HepG2 (cell line): ENCODE data around the gene ZNF8. TPM values are rescaled to one million over a fixed set of nuclear protein-coding genes. Genes with fewer than 3 reads are reported as not detected.

Source experiments
- ATAC-seq: fragments of 200-7000 bp; cut with Tn5 transposase; 3 replicates; pipeline ENCODE4 v1.9.1; 2020; ENCODE audit warnings: mild to moderate bottlenecking, moderate library complexity
- BruUV-seq: library from RNA; stranded (reverse); fragments of 400-500 nt; replicated peaks from 2 replicates; lab custom pipeline; 2021; lab: Mats Ljungman, UMichigan
- CTCF ChIA-PET: fragments of 300-600 bp; formaldehyde crosslinking; extraction: SDS; loops from one replicate; lab custom pipeline; 2021; ENCODE audit warnings: low total read pairs, inconsistent platforms, low intra/inter-chr PET ratio; lab: Yijun Ruan, JAX
- POLR2A ChIA-PET: fragments of 350-600 bp; sonication (Branson Sonifier 250); formaldehyde crosslinking; loops from one replicate; lab custom pipeline; 2020; ENCODE audit warnings: antibody characterized with exemption, inconsistent platforms; lab: Yijun Ruan, JAX
- DNase-seq: peaks from one replicate; pipeline ENCODE4 v3.0.0-alpha.2; 2015; ENCODE audit warnings: low spot score
- FAIRE-seq: peaks from 3 replicates; lab custom pipeline; 2011; peaks lifted over from hg19 to GRCh38; lab: Jason Lieb, UNC
- H2AFZ ChIP-seq: one replicate; pipeline ENCODE4 v1.6.1; 2011; ENCODE audit warnings: low read length, inconsistent platforms
- H3K27ac ChIP-seq: fragments of 300-600 bp; 3 replicates; pipeline ENCODE4 v1.8.0; 2011; ENCODE audit warnings: mixed run types, mild to moderate bottlenecking, mixed read lengths, low read length, inconsistent platforms; ENCODE audit not compliant: insufficient read depth; ENCODE audit errors: extremely low read length
- H3K27me3 ChIP-seq, 2 experiments: fragments of 200-600 bp in 1 of 2; 2 replicates in 1 of 2; 3 replicates in 1 of 2; pipeline versions ENCODE4 v1.6.0 to v1.8.0; 2011; ENCODE audit warnings: low read length in 2 of 2, mild to moderate bottlenecking in 2 of 2, moderate library complexity in 2 of 2, inconsistent platforms in 1 of 2; ENCODE audit not compliant: insufficient read depth in 2 of 2, control insufficient read depth in 1 of 2
- H3K36me3 ChIP-seq, 2 experiments: fragments of 200-600 bp in 1 of 2; replicated peaks in 1 of 2; 2 replicates in 1 of 2; 3 replicates in 1 of 2; pipeline versions ENCODE4 v1.5.1 to v1.8.0; 2011; ENCODE audit warnings: low read length in 2 of 2, inconsistent platforms in 1 of 2; ENCODE audit not compliant: insufficient read depth in 2 of 2, control insufficient read depth in 1 of 2
- H3K4me1 ChIP-seq: 2 replicates; pipeline ENCODE4 v1.5.1; 2012; ENCODE audit warnings: low read length, inconsistent platforms; ENCODE audit not compliant: insufficient read depth
- H3K4me2 ChIP-seq: 2 replicates; pipeline ENCODE4 v1.6.0; 2011; ENCODE audit warnings: low read depth, low read length, inconsistent platforms
- H3K4me3 ChIP-seq, 3 experiments: fragments of 200-600 bp in 1 of 3; sonication (generic), shearing (Covaris generic) in 1 of 3; replicated peaks in 1 of 3; 2 replicates each; pipeline ENCODE4 v1.5.1; 2011 to 2016; ENCODE audit warnings: low read length in 3 of 3, inconsistent platforms in 2 of 3, low read depth in 2 of 3, mild to moderate bottlenecking in 2 of 3, control low read depth in 1 of 3, mixed read lengths in 1 of 3; ENCODE audit not compliant: insufficient read depth in 1 of 3
- H3K79me2 ChIP-seq: one replicate; pipeline ENCODE4 v1.6.1; 2011; ENCODE audit warnings: low read length, inconsistent platforms; ENCODE audit not compliant: insufficient read depth
- H3K9ac ChIP-seq: 2 replicates; pipeline ENCODE4 v1.6.0; 2011; ENCODE audit warnings: mild to moderate bottlenecking, low read depth, low read length, inconsistent platforms; ENCODE audit not compliant: insufficient read depth
- H3K9me3 ChIP-seq: 2 replicates; pipeline ENCODE4 v1.5.1; 2012; ENCODE audit warnings: mild to moderate bottlenecking, low read length
- H4K20me1 ChIP-seq: 2 replicates; pipeline ENCODE4 v1.6.0; 2011; ENCODE audit warnings: inconsistent platforms, mild to moderate bottlenecking, low read length, moderate library complexity; ENCODE audit not compliant: insufficient read depth
- FIP1L1 ChIP-seq: fragments of 200-400 bp; formaldehyde crosslinking; IDR thresholded peaks from 2 replicates; pipeline ENCODE4 v1.6.1; 2018; ENCODE audit warnings: low read depth, mild to moderate bottlenecking, low read length, moderate library complexity, borderline replicate concordance; ENCODE audit not compliant: insufficient read depth
- KDM4B ChIP-seq: sonication (generic); formaldehyde crosslinking; IDR thresholded peaks from 2 replicates; pipeline ENCODE4 v1.4.0; 2020; ENCODE audit warnings: missing genetic modification reagents
- MIER2 ChIP-seq: IDR thresholded peaks from 2 replicates; pipeline ENCODE4 v1.6.1; 2016; ENCODE audit warnings: missing biosample characterization, missing genetic modification reagents
- RFX5 ChIP-seq: IDR thresholded peaks from 2 replicates; pipeline ENCODE4 v1.6.1; 2011; ENCODE audit warnings: low read depth, low read length, improper control_type of control experiment
- ZNF350 ChIP-seq: sonication (generic); formaldehyde crosslinking; IDR thresholded peaks from 2 replicates; pipeline ENCODE4 v1.4.0; 2020; ENCODE audit warnings: mild to moderate bottlenecking, low read depth, missing genetic modification reagents, borderline replicate concordance
- ZNF720 ChIP-seq: sonication (generic); formaldehyde crosslinking; IDR thresholded peaks from 2 replicates; pipeline ENCODE4 v1.4.0; 2020; ENCODE audit warnings: missing genetic modification reagents
- ZNF788 ChIP-seq: sonication (generic); formaldehyde crosslinking; IDR thresholded peaks from 2 replicates; pipeline ENCODE4 v1.5.0; 2020; ENCODE audit warnings: mild to moderate bottlenecking, missing genetic modification reagents, borderline replicate concordance
- ZNF83 ChIP-seq: sonication (generic); formaldehyde crosslinking; IDR thresholded peaks from 2 replicates; pipeline ENCODE4 v1.4.0; 2020; ENCODE audit warnings: missing genetic modification reagents, mild to moderate bottlenecking, borderline replicate concordance
- ZNF841 ChIP-seq: sonication (generic); formaldehyde crosslinking; IDR thresholded peaks from 2 replicates; pipeline ENCODE4 v1.8.1; 2023; ENCODE audit warnings: missing genetic modification reagents, borderline replicate concordance
- ZNF891 ChIP-seq: sonication (generic); formaldehyde crosslinking; IDR thresholded peaks from 2 replicates; pipeline ENCODE4 v1.5.0; 2020; ENCODE audit warnings: mild to moderate bottlenecking, missing genetic modification reagents
- WGBS: methylation state at CpG from one replicate; pipeline ENCODE4 v1.1.6; 2017; ENCODE audit warnings: low lambda C conversion rate; 5-methylcytosine and 5-hydroxymethylcytosine counted together
- in situ Hi-C: cut with HindIII; loops from 2 replicates; pipeline ENCODE4 v1.10.0; 2017; ENCODE audit warnings: low pct_unique_long_range_greater_than_20kb; ENCODE audit not compliant: extremely low pct_ligation_motif_present
- intact Hi-C: fragments of 100-400 bp; cut with micrococcal nuclease; formaldehyde crosslinking; loops from one replicate; pipeline ENCODE4 v1.10.0; 2022; ENCODE audit not compliant: unreplicated experiment
- polyA plus RNA-seq, 8 experiments: library from polyadenylated mRNA; depleted of rRNA in 3 of 8; stranded (reverse) in 7 of 8; unstranded in 1 of 8; fragments of >200 nt; fragmentation: Illumina TruSeq in 4 of 8; extraction: Trizol in 4 of 8; gene quantifications; 2 replicates each; pipeline versions ENCODE4 v1.2.1 to v1.2.3, GENCODE V29; 2011 to 2016; ENCODE audit warnings: low read depth in 4 of 8, missing spikeins in 1 of 8, mixed read lengths in 1 of 8; ENCODE audit not compliant: insufficient read depth in 1 of 8
- total RNA-seq, 5 experiments: library from RNA; depleted of rRNA; stranded (reverse); fragments of >200 nt; fragmentation: Illumina TruSeq; extraction: Trizol; gene quantifications; 2 replicates each; pipeline ENCODE4 v1.2.3, GENCODE V29; 2016; ENCODE audit warnings: low read depth in 1 of 5
- TF ChIP-seq, protein P1 (sequence below): sonication (generic); formaldehyde crosslinking; IDR thresholded peaks from 2 replicates; pipeline ENCODE4 v1.8.1; 2023; ENCODE audit warnings: mild to moderate bottlenecking, missing genetic modification reagents
- TF ChIP-seq, protein P2 (sequence below): sonication (generic); formaldehyde crosslinking; IDR thresholded peaks from 2 replicates; pipeline ENCODE4 v1.5.1; 2020; ENCODE audit warnings: mild to moderate bottlenecking, missing genetic modification reagents
- TF ChIP-seq, protein P3 (sequence below): sonication (generic); formaldehyde crosslinking; IDR thresholded peaks from 2 replicates; pipeline ENCODE4 v1.8.1; 2023; ENCODE audit warnings: missing genetic modification reagents, inconsistent platforms, borderline replicate concordance

ZNF8 gene
- total and polyA plus RNA-seq, 2 of the 13 experiments (the other 11 are each of a cell fraction or from before 2014, with no cell fraction given), result 3.1 to 3.3 TPM

DNA sequence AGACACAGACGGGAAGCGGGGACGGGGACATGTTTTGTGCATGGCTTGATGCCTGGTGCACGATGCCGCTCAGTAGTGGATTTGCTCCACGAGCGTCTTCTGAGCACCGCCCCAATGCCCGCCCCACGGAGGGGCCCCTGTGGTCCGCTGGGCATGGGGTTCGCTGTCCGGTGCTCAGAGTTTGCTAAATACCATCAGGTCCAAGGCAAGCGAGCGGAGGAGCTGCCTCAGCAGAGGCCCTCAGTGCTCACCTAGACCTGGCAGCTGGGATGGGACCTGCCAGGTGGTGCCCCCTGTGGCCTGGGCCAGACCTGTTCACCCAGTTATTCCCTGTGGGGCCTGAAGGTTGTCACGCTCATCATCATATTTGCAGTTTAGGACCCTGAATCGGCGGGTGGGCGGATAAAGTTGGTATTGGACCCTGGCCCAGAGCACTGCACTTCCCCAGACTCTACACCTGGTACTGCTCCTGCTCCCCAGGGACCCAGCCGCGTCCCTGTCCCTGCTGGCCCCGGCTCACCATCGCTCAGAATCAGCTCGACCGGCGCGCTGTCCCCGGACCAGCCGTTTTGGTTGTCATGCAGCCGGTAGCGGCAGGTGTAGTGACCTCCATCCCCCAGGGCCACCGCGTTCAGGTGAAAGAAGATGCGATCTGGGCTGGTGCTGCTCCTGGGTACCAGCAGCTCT is 72.3 kb downstream of the ZNF8 start:
- H3K27me3 ChIP-seq, result no peaks in the 10 kb centered on the region
- TF ChIP-seq, protein P1, sequence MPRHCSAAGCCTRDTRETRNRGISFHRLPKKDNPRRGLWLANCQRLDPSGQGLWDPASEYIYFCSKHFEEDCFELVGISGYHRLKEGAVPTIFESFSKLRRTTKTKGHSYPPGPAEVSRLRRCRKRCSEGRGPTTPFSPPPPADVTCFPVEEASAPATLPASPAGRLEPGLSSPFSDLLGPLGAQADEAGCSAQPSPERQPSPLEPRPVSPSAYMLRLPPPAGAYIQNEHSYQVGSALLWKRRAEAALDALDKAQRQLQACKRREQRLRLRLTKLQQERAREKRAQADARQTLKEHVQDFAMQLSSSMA, result no peak
- TF ChIP-seq ZNF83 (CRISPR knock-in tag) (no peak), MIER2 (CRISPR knock-in tag) (no peak), FIP1L1 (no peak), ZNF350 (CRISPR knock-in tag) (no peak), KDM4B (CRISPR knock-in tag) (no peak), ZNF841 (CRISPR knock-in tag) (no peak), RFX5 (no peak), ZNF788 (CRISPR knock-in tag) (no peak), ZNF891 (CRISPR knock-in tag) (no peak), ZNF720 (no peak)
- TF ChIP-seq, protein P2, sequence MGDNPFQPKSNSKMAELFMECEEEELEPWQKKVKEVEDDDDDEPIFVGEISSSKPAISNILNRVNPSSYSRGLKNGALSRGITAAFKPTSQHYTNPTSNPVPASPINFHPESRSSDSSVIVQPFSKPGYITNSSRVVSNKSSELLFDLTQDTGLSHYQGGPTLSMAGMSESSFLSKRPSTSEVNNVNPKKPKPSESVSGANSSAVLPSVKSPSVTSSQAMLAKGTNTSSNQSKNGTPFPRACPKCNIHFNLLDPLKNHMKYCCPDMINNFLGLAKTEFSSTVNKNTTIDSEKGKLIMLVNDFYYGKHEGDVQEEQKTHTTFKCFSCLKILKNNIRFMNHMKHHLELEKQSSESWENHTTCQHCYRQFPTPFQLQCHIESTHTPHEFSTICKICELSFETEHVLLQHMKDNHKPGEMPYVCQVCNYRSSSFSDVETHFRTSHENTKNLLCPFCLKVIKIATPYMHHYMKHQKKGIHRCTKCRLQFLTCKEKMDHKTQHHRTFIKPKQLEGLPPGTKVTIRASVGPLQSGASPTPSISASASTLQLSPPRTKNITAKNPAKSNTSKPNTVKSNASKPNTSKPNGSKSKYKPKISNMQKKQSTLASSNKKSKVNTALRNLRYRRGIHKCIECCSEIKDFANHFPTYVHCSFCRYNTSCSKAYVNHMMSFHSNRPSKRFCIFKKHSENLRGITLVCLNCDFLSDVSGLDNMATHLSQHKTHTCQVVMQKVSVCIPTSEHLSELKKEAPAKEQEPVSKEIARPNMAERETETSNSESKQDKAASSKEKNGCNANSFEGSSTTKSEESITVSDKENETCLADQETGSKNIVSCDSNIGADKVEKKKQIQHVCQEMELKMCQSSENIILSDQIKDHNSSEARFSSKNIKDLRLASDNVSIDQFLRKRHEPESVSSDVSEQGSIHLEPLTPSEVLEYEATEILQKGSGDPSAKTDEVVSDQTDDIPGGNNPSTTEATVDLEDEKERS (CRISPR knock-in tag), result no peak
- TF ChIP-seq, protein P3, sequence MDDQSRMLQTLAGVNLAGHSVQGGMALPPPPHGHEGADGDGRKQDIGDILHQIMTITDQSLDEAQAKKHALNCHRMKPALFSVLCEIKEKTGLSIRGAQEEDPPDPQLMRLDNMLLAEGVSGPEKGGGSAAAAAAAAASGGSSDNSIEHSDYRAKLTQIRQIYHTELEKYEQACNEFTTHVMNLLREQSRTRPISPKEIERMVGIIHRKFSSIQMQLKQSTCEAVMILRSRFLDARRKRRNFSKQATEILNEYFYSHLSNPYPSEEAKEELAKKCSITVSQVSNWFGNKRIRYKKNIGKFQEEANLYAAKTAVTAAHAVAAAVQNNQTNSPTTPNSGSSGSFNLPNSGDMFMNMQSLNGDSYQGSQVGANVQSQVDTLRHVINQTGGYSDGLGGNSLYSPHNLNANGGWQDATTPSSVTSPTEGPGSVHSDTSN (CRISPR knock-in tag), result no peak
- H3K9ac ChIP-seq, result no peak overlapping the region
- H3K27ac ChIP-seq, result no peak overlapping the region
- no peaks in the 10 kb centered on the region for H4K20me1 ChIP-seq
- H2AFZ ChIP-seq, result no peak overlapping the region
- H3K36me3 ChIP-seq, result no peaks in the 10 kb centered on the region
- intact Hi-C loops (no loop called here), in situ Hi-C loops (no loop called here)
- no peak overlapping the region for H3K4me2 ChIP-seq
- BruUV-seq, result no TSS peak
- POLR2A ChIA-PET, result interaction anchor here (1.1 kb wide), 1 partner anchor 24 kb away, joined by 4 read pairs; the partner anchor contains the start of gene ZSCAN22
- DNase-seq (no peak), FAIRE-seq (no peak), ATAC-seq (no peak)
- CTCF ChIA-PET, result no interaction called here
- peaks cover 48% of the 10 kb centered on the region for H3K4me1 ChIP-seq
- no peaks in the 10 kb centered on the region for H3K79me2 ChIP-seq
- no peaks in the 10 kb centered on the region for H3K9me3 ChIP-seq
- no peak overlapping the region for H3K4me3 ChIP-seq
- WGBS, result 94% methylated on average over 25 of the region's 34 CpGs
